Hepatic stellate cell (primary cell): Measurements from ENCODE around the gene HDGFL3.
"Not testable (repeated sequence)": the region's sequence is repeated elsewhere in the genome, so short reads cannot be mapped to it uniquely, and the experiment has no call there.

ENCODE experiments used
- DNase-seq: peaks from one replicate; pipeline ENCODE4 v3.0.0; 2011; ENCODE audit warnings: low spot score

The HDGFL3 gene

DNA sequence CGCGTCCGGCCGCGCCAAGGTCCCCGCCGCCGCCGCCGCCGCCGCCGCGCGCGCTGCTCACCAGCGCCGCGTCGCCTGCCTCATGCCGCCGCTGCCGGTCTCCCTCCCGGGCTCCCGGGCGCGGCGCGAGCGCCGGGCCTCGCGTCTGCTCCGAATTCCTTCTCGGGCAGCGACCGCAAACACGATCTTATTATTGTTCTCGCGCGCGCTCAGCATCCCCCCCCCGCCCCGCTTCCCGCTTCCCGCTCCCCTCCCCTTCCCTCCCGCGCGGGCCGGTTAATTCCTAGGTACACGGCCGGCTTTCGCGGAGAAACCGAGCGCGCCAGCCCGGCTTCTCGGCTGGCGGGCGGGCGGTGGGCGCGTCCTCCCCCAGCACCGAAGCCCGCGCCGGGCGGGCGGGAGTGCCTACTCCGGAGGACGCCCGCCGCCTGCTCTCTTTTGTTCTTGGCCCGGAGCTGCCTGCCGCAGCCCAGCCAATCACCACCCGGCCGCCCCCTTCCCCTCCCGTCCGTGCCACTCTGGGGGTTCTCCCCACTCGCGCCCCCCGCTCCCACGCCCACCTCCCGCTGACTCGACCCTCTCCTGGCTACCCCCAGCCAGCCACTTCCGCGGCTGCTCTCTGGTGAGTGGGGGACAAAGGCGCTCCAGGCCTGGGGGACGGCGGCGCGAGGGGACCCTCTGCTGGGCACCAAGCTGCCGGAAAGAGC is at the start of gene HDGFL3:
HDGFL3 (minus strand) TSS at position 164 of the 707 bp plus-strand sequence. CDS start 409 bp downstream, outside the sequence.
- DNase-seq, result peak; percentile 54

GRCh38 chr15:83250781-83251180 is 43.2 kb upstream of the HDGFL3 start:
- no peak for DNase-seq

- no peak for DNase-seq
Measured at GRCh38 chr15:83249030-83249343, 41.4 kb upstream of the HDGFL3 start.

- peak; percentile 14 for DNase-seq
Measured at GRCh38 chr15:83248151-83249029, 40.8 kb upstream of the HDGFL3 start.

- DNase-seq, result no peak
Measured at GRCh38 chr15:83243634-83244033, 36.0 kb upstream of the HDGFL3 start.

- no peak for DNase-seq
Measured at GRCh38 chr15:83230242-83230641, 22.6 kb upstream of the HDGFL3 start.

GRCh38 chr15:83225449-83225848 is 17.8 kb upstream of the HDGFL3 start:
- DNase-seq, result no peak

DNA sequence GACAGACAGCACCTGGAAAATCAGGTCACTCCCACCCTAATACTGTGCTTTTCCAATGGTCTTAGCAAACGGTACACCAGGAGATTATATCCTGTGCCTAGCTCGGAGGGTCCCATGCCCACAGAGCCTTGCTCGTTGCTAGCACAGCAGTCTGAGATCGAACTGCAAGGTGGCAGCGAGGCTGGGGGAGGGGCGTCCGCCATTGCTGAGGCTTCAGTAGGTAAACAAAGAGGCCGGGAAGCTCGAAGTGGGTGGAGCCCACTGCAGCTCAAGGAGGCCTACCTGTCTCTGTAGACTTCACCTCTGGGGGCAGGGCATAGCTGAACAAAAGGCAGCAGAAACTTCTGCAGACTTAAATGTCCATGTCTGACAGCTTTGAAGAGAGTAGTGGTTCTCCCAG is 14.2 kb upstream of the HDGFL3 start:
- not testable (repeated sequence) for DNase-seq

DNA sequence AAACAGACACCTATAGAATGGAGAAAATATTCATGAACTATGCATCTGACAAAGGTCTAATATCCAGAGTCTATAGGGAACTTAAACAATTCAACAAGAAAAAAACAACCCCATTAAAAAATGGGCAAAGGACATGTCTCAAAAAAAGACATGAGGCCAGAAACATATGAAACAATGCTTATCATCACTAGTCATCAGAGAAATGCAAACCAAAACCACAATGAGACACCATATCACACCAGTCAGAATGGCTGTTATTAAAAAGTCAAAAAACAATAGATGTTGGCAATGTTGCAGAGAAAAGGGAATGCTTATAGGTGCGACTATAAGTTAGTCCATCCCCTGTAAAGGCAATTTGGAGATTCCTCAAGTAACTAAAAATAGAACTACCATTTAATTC is 11.4 kb upstream of the HDGFL3 start:
- DNase-seq, result no peak

GRCh38 chr15:83215306-83215705 is 7.7 kb upstream of the HDGFL3 start:
- no peak for DNase-seq

GRCh38 chr15:83210619-83211018 is 3.0 kb upstream of the HDGFL3 start:
- DNase-seq, result peak; percentile 19

- no peak for DNase-seq
Measured at GRCh38 chr15:83209333-83209732, 1.7 kb upstream of the HDGFL3 start.

DNA sequence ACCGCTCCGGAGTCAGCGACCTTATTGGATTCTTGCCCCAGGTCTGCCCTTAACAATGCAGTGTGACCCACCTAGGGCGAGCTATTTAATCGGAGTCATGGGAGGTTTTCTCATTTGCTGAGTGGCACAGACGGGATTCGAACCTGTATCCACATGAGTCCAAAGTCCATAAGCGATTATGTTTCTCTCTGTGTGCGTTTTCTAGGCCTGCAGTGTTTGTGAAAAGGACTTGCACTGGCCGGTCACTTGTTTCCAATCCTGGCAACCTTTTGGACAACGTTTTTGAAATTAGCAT is 691 bp upstream of the HDGFL3 start:
- no peak for DNase-seq

- DNase-seq, result peak; percentile 50
Measured at GRCh38 chr15:83207009-83207659, 489 bp downstream of the HDGFL3 start.

DNA sequence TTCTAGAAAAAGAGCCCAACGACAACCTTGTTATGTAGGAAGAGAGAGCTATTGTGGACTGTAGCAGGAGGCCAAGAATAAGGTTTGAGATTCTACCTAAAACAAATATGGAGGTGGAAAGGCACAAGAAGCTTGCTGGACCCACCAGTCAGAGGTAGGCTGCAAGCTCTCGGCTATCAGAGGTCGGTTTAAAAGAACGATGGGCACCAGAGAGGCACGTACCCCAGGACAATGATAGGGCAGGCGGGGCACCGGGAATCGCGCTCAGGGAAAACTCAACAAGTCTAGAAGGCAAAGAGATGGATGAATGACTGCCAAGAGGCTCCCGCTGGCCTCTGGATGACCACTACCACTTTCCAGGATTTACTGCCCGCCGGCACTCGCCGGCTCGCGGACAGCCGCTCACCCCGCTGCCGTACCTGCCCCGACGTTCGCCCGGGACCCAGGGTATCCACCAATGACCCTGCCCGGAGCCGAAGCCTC is 1.1 kb downstream of the HDGFL3 start:
- peak; percentile 29 for DNase-seq

DNA sequence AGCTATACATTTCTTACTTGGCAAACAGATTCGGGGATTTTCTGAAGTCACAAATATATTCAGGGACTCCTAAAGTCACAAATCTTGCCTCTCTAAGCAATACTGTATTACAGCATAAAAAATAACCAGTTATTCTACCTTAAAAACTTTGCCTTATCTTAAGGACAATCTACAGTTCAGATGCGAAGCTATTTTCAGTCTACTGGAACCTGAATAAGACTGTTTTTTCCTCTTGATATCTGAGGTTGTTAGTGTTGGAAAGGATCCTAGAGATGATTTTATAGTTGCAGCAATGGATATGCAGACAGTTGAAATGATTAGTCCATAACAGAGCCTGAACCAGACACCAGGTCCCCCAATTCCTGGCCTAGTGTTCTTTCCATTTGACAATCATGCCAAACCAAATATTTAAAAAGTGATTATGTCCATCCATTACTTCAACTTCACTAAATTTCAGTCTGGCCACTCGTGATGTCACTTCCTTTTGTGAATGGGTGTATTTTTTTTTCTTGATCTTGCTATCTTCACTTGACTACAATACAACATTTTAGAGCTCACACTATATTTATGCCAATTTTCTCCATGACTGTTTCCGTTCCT is 1.8 kb downstream of the HDGFL3 start:
- peak; percentile 22 for DNase-seq

DNA sequence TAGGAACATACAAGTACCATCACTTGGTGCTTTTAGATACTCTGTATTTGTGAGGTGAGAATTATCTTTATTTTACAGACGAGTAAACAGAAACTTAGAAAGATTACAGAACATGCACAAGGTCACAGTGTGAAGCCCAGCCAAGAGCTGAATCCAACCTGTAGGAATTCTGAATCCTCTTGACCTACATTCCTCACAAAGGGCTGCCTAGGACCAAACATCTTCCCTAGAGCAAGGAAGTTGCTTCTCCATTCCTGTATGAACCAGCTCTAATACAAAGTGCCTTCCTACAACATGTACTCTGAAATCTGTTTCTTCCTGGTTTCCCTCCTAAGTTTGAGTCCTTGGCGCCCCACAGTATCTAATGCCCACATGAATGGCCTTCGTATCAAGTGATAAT is 2.9 kb downstream of the HDGFL3 start:
- DNase-seq, result no peak

GRCh38 chr15:83203543-83203942 is 4.1 kb downstream of the HDGFL3 start:
- DNase-seq, result no peak

DNA sequence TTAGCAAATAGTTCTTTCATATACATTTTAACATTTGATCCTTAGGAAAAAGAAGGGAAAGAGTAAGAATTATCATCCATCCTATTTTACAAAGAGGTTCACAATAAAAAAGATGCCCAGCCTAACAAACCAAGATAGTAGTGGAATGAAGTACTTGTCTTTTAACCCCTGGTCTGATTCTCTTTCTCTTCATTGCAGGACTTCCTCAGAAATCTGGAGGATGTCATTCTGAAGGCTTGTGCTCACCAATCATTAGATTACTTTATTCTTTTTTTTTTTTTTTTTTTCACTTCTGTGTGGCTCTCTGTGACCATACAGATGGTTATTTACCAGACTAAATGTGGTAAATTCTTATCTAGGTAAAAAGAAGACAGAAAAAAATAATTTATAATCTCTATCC is 7.0 kb downstream of the HDGFL3 start:
- no peak for DNase-seq

GRCh38 chr15:83200162-83200561 is 7.5 kb downstream of the HDGFL3 start:
- no peak for DNase-seq

GRCh38 chr15:83199288-83199687 is 8.3 kb downstream of the HDGFL3 start:
- DNase-seq, result no peak

- DNase-seq, result no peak
Measured at GRCh38 chr15:83198476-83198875, 9.1 kb downstream of the HDGFL3 start.

DNA sequence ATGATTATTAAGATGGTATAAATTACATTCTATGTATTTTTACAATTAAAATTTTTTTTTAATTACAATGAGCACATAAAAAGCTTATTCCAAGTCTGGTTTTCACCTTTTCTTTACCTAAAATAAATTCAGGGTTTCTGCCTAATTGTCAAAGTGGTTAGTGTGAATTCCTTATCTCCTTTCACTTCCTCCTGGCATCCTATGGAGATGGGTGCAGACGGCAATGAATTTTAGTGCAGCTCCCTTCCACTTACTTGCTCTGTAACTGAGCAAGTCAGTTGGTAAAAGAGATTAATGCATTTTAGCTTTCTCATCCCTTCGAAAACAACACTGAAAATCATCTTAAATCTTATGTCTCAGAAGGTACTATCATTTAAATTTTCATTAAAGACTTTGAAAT is 13.1 kb downstream of the HDGFL3 start:
- DNase-seq, result no peak
